Esophagus squamous epithelium (tissue), 4 donors: ENCODE data around the gene PON1.

ENCODE experiments used
- CTCF ChIP-seq, 6 experiments: fragments of 450-650 bp in 4 of 6; fragments of 200-600 bp in 2 of 6; sonication (generic) in 2 of 6; IDR thresholded peaks; one replicate each; pipeline ENCODE4 v1.5.1; 2016 to 2019; ENCODE audit warnings: antibody characterized with exemption in 6 of 6, mild to moderate bottlenecking in 4 of 6, moderate library complexity in 4 of 6
- POLR2A ChIP-seq, 4 donors: fragments of 450-650 bp; IDR thresholded peaks; one replicate each; pipeline ENCODE4 v1.6.1; 2017; ENCODE audit warnings: antibody characterized with exemption in 4 of 4, mild to moderate bottlenecking in 4 of 4, moderate library complexity in 3 of 4

- TF ChIP-seq POLR2A (IDR thresholded peaks at IDR 0.05) (no peak), CTCF (IDR thresholded peaks at IDR 0.05) (no peak)
Observed at GRCh38 chr7:95368235-95368634, 43.9 kb upstream of the PON1 start.
